A673 (cell line): ENCODE measurements around the gene SUCLG2.

Experiments used
- CTCF ChIP-seq: fragments of 300-800, 200-600 bp; sonication (generic); conservative IDR thresholded peaks from 2 replicates; pipeline ENCODE4 v1.5.1; 2017; ENCODE audit warnings: low read depth, mild to moderate bottlenecking, antibody characterized with exemption, low read length, moderate library complexity, mixed read lengths
- EZH2 ChIP-seq: fragments of 200-600 bp; sonication (generic); IDR thresholded peaks from 2 replicates; pipeline ENCODE4 v1.6.1; 2017; ENCODE audit warnings: borderline replicate concordance, low read depth, mild to moderate bottlenecking, mixed read lengths, antibody characterized with exemption, low read length; ENCODE audit not compliant: poor library complexity, severe bottlenecking

GRCh38 chr3:67517781-67518180, 136.6 kb downstream of the SUCLG2 start:
- TF ChIP-seq CTCF (no peak), EZH2 (no peak)
